Chondrocyte (in vitro differentiated cells): ENCODE data around the gene PACS2. TPM values are rescaled to one million over a fixed set of nuclear protein-coding genes. Genes with fewer than 3 reads are reported as not detected.

Experiments
- DNase-seq: peaks from one replicate; pipeline ENCODE4 v3.0.0; 2021; ENCODE audit warnings: mixed read lengths, low spot score
- H3K27ac Mint-ChIP-seq: one replicate; pipeline ENCODE4 v1.8.0; 2021; ENCODE audit warnings: mild to moderate bottlenecking, moderate library complexity, mixed read lengths; ENCODE audit not compliant: unreplicated experiment
- H3K27me3 Mint-ChIP-seq: 2 replicates; pipeline ENCODE4 v1.8.0; 2021; ENCODE audit warnings: low read depth, mixed read lengths
- H3K36me3 Mint-ChIP-seq: 2 replicates; pipeline ENCODE4 v1.8.0; 2021; ENCODE audit warnings: low read depth, mixed read lengths
- H3K4me1 Mint-ChIP-seq: 2 replicates; pipeline ENCODE4 v1.8.0; 2021; ENCODE audit warnings: low read depth, mild to moderate bottlenecking, mixed read lengths
- H3K4me3 Mint-ChIP-seq: one replicate; pipeline ENCODE4 v1.8.0; 2021; ENCODE audit warnings: mild to moderate bottlenecking, moderate library complexity, mixed read lengths; ENCODE audit not compliant: unreplicated experiment
- H3K9me3 Mint-ChIP-seq: 2 replicates; pipeline ENCODE4 v1.8.0; 2021; ENCODE audit warnings: low read depth, mixed read lengths
- CTCF ChIP-seq: fragments of 200-600 bp; sonication (generic); IDR thresholded peaks from 2 replicates; pipeline ENCODE4 v1.5.0; 2021; ENCODE audit warnings: antibody characterized with exemption, mild to moderate bottlenecking, moderate library complexity
- total RNA-seq: library from RNA; stranded (reverse); gene quantifications from 3 replicates; pipeline ENCODE4 v1.2.1, GENCODE V29; 2021

The PACS2 gene
- total RNA-seq, 1 donor from 2014 or later: 82.6 TPM

- H3K9me3 Mint-ChIP-seq: peaks cover 12% of the 10 kb centered on the region
- no peak for DNase-seq
- peaks cover 27% of the 10 kb centered on the region for H3K4me1 Mint-ChIP-seq
- no peak for TF ChIP-seq CTCF
- H3K4me3 Mint-ChIP-seq: no peak overlapping the region
- no peaks in the 10 kb centered on the region for H3K27me3 Mint-ChIP-seq
- H3K27ac Mint-ChIP-seq: peak overlapping the region; percentile 81
- peaks cover 12% of the 10 kb centered on the region for H3K36me3 Mint-ChIP-seq
Measured at GRCh38 chr14:105431256-105431655, 116.7 kb downstream of the PACS2 start.

- Mint-ChIP-seq H3K9me3 (peaks cover 12% of the 10 kb centered on the region), H3K27ac (no peak overlapping the region), H3K27me3 (no peaks in the 10 kb centered on the region), H3K4me3 (no peak overlapping the region), H3K36me3 (peaks cover 9% of the 10 kb centered on the region), H3K4me1 (peaks cover 30% of the 10 kb centered on the region)
- no peak for DNase-seq
- no peak for TF ChIP-seq CTCF
Measured at GRCh38 chr14:105432657-105433056, 118.1 kb downstream of the PACS2 start.

- peaks cover 7% of the 10 kb centered on the region for H3K36me3 Mint-ChIP-seq
- no peak overlapping the region for H3K27ac Mint-ChIP-seq
- no peak for TF ChIP-seq CTCF
- no peaks in the 10 kb centered on the region for H3K27me3 Mint-ChIP-seq
- H3K4me1 Mint-ChIP-seq: peaks cover 30% of the 10 kb centered on the region
- DNase-seq: no peak
- H3K4me3 Mint-ChIP-seq: no peak overlapping the region
- peaks cover 12% of the 10 kb centered on the region for H3K9me3 Mint-ChIP-seq
Measured at GRCh38 chr14:105433161-105433605, 118.6 kb downstream of the PACS2 start.

GRCh38 chr14:105436402-105436801, 121.9 kb downstream of the PACS2 start:
- TF ChIP-seq CTCF: no peak
- DNase-seq: no peak
- peaks cover 16% of the 10 kb centered on the region for H3K4me1 Mint-ChIP-seq
- H3K36me3 Mint-ChIP-seq: no peaks in the 10 kb centered on the region
- peaks cover 9% of the 10 kb centered on the region for H3K9me3 Mint-ChIP-seq
- H3K4me3 Mint-ChIP-seq: no peak overlapping the region
- H3K27me3 Mint-ChIP-seq: no peaks in the 10 kb centered on the region
- H3K27ac Mint-ChIP-seq: no peak overlapping the region

- peaks cover 9% of the 10 kb centered on the region for H3K9me3 Mint-ChIP-seq
- TF ChIP-seq CTCF: no peak
- peaks cover 16% of the 10 kb centered on the region for H3K4me1 Mint-ChIP-seq
- no peak overlapping the region for H3K27ac Mint-ChIP-seq
- DNase-seq: no peak
- no peaks in the 10 kb centered on the region for H3K27me3 Mint-ChIP-seq
- H3K4me3 Mint-ChIP-seq: no peak overlapping the region
- H3K36me3 Mint-ChIP-seq: peaks cover 3% of the 10 kb centered on the region
Measured at GRCh38 chr14:105436891-105437722, 122.6 kb downstream of the PACS2 start.
